IMR-90 (cell line): ENCODE data around the gene HYKK. TPM values are rescaled to one million over a fixed set of nuclear protein-coding genes. Genes with fewer than 3 reads are reported as not detected.

Experiments used
- ATAC-seq: fragments of 200-7000 bp; cut with Tn5 transposase; 2 replicates; pipeline ENCODE4 v1.9.1; 2020; ENCODE audit warnings: low read depth, mild to moderate bottlenecking, moderate library complexity
- BruUV-seq: library from RNA; stranded (reverse); fragments of 400-500 nt; replicated peaks from 2 replicates; lab custom pipeline; 2021; lab: Mats Ljungman, UMichigan
- CTCF ChIA-PET: fragments of 300-600 bp; formaldehyde crosslinking; extraction: SDS; loops from one replicate; lab custom pipeline; 2021; ENCODE audit warnings: antibody characterized with exemption; lab: Yijun Ruan, JAX
- POLR2A ChIA-PET: fragments of 300-600 bp; sonication (Branson Sonifier 250); formaldehyde crosslinking; loops from one replicate; lab custom pipeline; 2022; ENCODE audit warnings: antibody characterized with exemption; ENCODE audit not compliant: unreplicated experiment; lab: Charles Lee
- DNase-seq: peaks from one replicate; pipeline ENCODE4 v3.0.0; 2013
- H2AFZ ChIP-seq: replicated peaks from 2 replicates; pipeline ENCODE3; 2013; ENCODE audit warnings: low read length, mild to moderate bottlenecking; ENCODE audit not compliant: poor library complexity
- H2AK5ac ChIP-seq: 2 replicates; pipeline ENCODE4 v1.6.1; 2013; ENCODE audit warnings: low read depth, low read length, inconsistent platforms
- H2AK9ac ChIP-seq: replicated peaks from 2 replicates; pipeline ENCODE3; 2013; ENCODE audit warnings: mild to moderate bottlenecking, low read depth, low read length, moderate library complexity; ENCODE audit not compliant: poor library complexity
- H2BK120ac ChIP-seq: 2 replicates; pipeline ENCODE4 v1.6.1; 2013; ENCODE audit warnings: low read depth, low read length, inconsistent platforms
- H2BK15ac ChIP-seq: 3 replicates; pipeline ENCODE4 v1.6.1; 2013; ENCODE audit warnings: low read depth, low read length, inconsistent platforms
- H2BK20ac ChIP-seq: 2 replicates; pipeline ENCODE4 v1.6.1; 2013; ENCODE audit warnings: low read depth, mild to moderate bottlenecking, inconsistent platforms, low read length, moderate library complexity
- H2BK5ac ChIP-seq: 2 replicates; pipeline ENCODE4 v1.6.1; 2013; ENCODE audit warnings: mild to moderate bottlenecking, low read depth, low read length, inconsistent platforms; ENCODE audit not compliant: poor library complexity, severe bottlenecking
- H3K14ac ChIP-seq: replicated peaks from 2 replicates; pipeline ENCODE4 v1.6.1; 2013; ENCODE audit warnings: low read depth, low read length, inconsistent platforms
- H3K18ac ChIP-seq: 2 replicates; pipeline ENCODE4 v1.6.1; 2013; ENCODE audit warnings: low read depth, low read length, control low read depth
- H3K23ac ChIP-seq: 2 replicates; pipeline ENCODE4 v1.6.1; 2013; ENCODE audit warnings: low read depth, low read length, inconsistent platforms
- H3K27ac ChIP-seq: 2 replicates; pipeline ENCODE4 v1.5.1; 2013; ENCODE audit warnings: mild to moderate bottlenecking, control low read depth, low read length; ENCODE audit not compliant: insufficient read depth
- H3K27me3 ChIP-seq: 2 replicates; pipeline ENCODE4 v1.6.1; 2013; ENCODE audit warnings: low read length; ENCODE audit not compliant: control insufficient read depth, insufficient read depth
- H3K36me3 ChIP-seq: 2 replicates; pipeline ENCODE4 v1.6.1; 2013; ENCODE audit warnings: low read length, mixed read lengths; ENCODE audit not compliant: control insufficient read depth, insufficient read depth
- H3K4ac ChIP-seq: 2 replicates; pipeline ENCODE4 v1.6.1; 2013; ENCODE audit warnings: low read depth, low read length, inconsistent platforms
- H3K4me1 ChIP-seq: 2 replicates; pipeline ENCODE4 v1.6.1; 2013; ENCODE audit warnings: low read length, mixed read lengths; ENCODE audit not compliant: control insufficient read depth, insufficient read depth
- H3K4me2 ChIP-seq: 2 replicates; pipeline ENCODE4 v1.6.1; 2013; ENCODE audit warnings: low read depth, mild to moderate bottlenecking, control low read depth, low read length, moderate library complexity
- H3K4me3 ChIP-seq: 2 replicates; pipeline ENCODE4 v1.5.1; 2013; ENCODE audit warnings: low read depth, mild to moderate bottlenecking, control low read depth, low read length, moderate library complexity; ENCODE audit not compliant: insufficient read depth
- H3K56ac ChIP-seq: 2 replicates; pipeline ENCODE4 v1.6.1; 2013; ENCODE audit warnings: low read length, inconsistent platforms; ENCODE audit not compliant: insufficient read depth; ENCODE audit errors: extremely low read depth
- H3K79me1 ChIP-seq, 2 experiments: 2 replicates each; pipeline ENCODE4 v1.6.1; 2013; ENCODE audit warnings: low read length in 2 of 2, inconsistent platforms in 1 of 2, low read depth in 1 of 2
- H3K9ac ChIP-seq: 2 replicates; pipeline ENCODE4 v1.6.1; 2013; ENCODE audit warnings: low read depth, low read length, control low read depth
- H3K9me1 ChIP-seq: 2 replicates; pipeline ENCODE4 v1.6.1; 2013; ENCODE audit warnings: low read length, inconsistent platforms; ENCODE audit not compliant: insufficient read depth
- H3K9me3 ChIP-seq: 2 replicates; pipeline ENCODE4 v1.6.1; 2013; ENCODE audit warnings: low read length; ENCODE audit not compliant: control insufficient read depth, insufficient read depth
- H4K20me1 ChIP-seq: 2 replicates; pipeline ENCODE4 v1.6.1; 2013; ENCODE audit warnings: low read length, inconsistent platforms; ENCODE audit not compliant: insufficient read depth
- H4K5ac ChIP-seq: 2 replicates; pipeline ENCODE4 v1.6.1; 2013; ENCODE audit warnings: mild to moderate bottlenecking, low read depth, low read length, control low read depth
- H4K8ac ChIP-seq, 2 experiments: 2 replicates each; pipeline ENCODE4 v1.6.1; 2013; ENCODE audit warnings: low read depth in 2 of 2, low read length in 2 of 2, control low read depth in 1 of 2, inconsistent platforms in 1 of 2
- H4K91ac ChIP-seq: 2 replicates; pipeline ENCODE4 v1.6.1; 2013; ENCODE audit warnings: low read depth, low read length, inconsistent platforms; ENCODE audit not compliant: insufficient read depth
- FOS ChIP-seq: fragments of 150-350 bp; IDR thresholded peaks from 2 replicates; pipeline ENCODE4 v1.6.1; 2016; ENCODE audit warnings: low read depth, low read length
- MAZ ChIP-seq: IDR thresholded peaks from 2 replicates; pipeline ENCODE4 v1.6.1; 2012; ENCODE audit warnings: low read depth, mild to moderate bottlenecking, low read length, improper control_type of control experiment, moderate library complexity, borderline replicate concordance
- WGBS, 2 experiments: methylation state at CpG; one replicate each; pipeline versions ENCODE4 v1.1.5 to v1.1.7; 2013; ENCODE audit warnings: missing lambda C conversion rate in 2 of 2; ENCODE audit not compliant: insufficient read length in 1 of 2; ENCODE audit errors: extremely low coverage in 2 of 2; 5-methylcytosine and 5-hydroxymethylcytosine counted together
- dilution Hi-C: fragments of 300-500 bp; cut with HindIII; formaldehyde crosslinking; loops from one replicate; pipeline ENCODE4 v1.14.3; 2018; ENCODE audit warnings: low sequenced_read_pairs; ENCODE audit not compliant: unreplicated experiment
- in situ Hi-C: fragments of 300-500 bp; cut with MboI; formaldehyde crosslinking; loops from 3 replicates; pipeline ENCODE4 v1.14.3; 2019; ENCODE audit warnings: low sequenced_read_pairs, inconsistent platforms, mixed read lengths
- intact Hi-C: fragments of 100-400 bp; cut with micrococcal nuclease; formaldehyde crosslinking; loops from 2 replicates; pipeline ENCODE4 v1.10.0; 2022
- polyA plus RNA-seq, 3 experiments: library from polyadenylated mRNA; depleted of rRNA; stranded (reverse); fragments of >200 nt; gene quantifications; 2 replicates each; pipeline ENCODE4 v1.2.3, GENCODE V29; 2012; ENCODE audit warnings: low replicate concordance in 1 of 3
- total RNA-seq: library from RNA; depleted of rRNA; stranded (reverse); fragments of >200 nt; gene quantifications from 2 replicates; pipeline ENCODE4 v1.2.3, GENCODE V29; 2012
- TF ChIP-seq, protein P1 (sequence below): conservative IDR thresholded peaks from 2 replicates; pipeline ENCODE4 v1.5.1; 2012; ENCODE audit warnings: mild to moderate bottlenecking, low read depth, low read length, improper control_type of control experiment

Gene HYKK
- total and polyA plus RNA-seq, 2 of the 4 experiments (the other 2 are of a cell fraction): 3.8 to 5.6 TPM

DNA sequence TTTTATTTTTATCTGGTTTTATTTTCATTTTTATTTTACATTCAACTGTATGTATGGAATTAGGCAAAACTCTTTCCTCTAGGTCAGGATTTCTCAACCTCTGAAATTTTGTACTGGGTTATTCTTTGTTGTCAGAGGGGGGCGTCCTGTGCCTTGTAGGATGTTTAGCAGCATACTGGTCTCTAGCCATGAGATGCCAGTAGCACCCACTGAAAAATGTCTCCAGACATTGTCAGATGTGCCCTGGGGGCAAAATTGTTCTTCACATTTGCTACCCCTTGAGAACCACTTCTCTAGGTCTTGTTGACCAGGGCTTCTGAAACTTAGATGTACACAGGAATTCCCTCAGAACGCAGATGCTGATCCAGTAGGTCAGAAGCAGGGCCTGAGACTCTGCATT lies 63.3 kb downstream of the HYKK start:
- H3K4me3 ChIP-seq: no peak overlapping the region
- no peak overlapping the region for H3K9ac ChIP-seq
- peaks cover 5% of the 10 kb centered on the region; the same call in 1 of the 2 replicates for H3K27me3 ChIP-seq
- no peak overlapping the region for H3K4ac ChIP-seq
- no TSS peak for BruUV-seq
- H4K91ac ChIP-seq: no peak overlapping the region
- no peak for ATAC-seq
- no peak overlapping the region for H3K14ac ChIP-seq
- in situ Hi-C loops: no loop called here
- no peak for DNase-seq
- no peaks in the 10 kb centered on the region for H3K9me3 ChIP-seq
- H2BK20ac ChIP-seq: no peak overlapping the region
- WGBS, 2 experiments: no CpG with 5 or more reads among the region's 2 CpGs
- H3K9me1 ChIP-seq: no peaks in the 10 kb centered on the region
- H2BK15ac ChIP-seq: no peak overlapping the region
- H4K20me1 ChIP-seq: no peaks in the 10 kb centered on the region
- H4K8ac ChIP-seq: no peak overlapping the region
- intact Hi-C loops: no loop called here
- no peaks in the 10 kb centered on the region for H3K79me1 ChIP-seq
- H2BK5ac ChIP-seq: no peak overlapping the region
- no peaks in the 10 kb centered on the region for H3K4me1 ChIP-seq
- no peak overlapping the region for H2AK9ac ChIP-seq
- dilution Hi-C loops: no loop called here
- no peak overlapping the region for H3K56ac ChIP-seq
- H3K23ac ChIP-seq: no peak overlapping the region
- no peak overlapping the region for H2AFZ ChIP-seq
- ChIA-PET CTCF (no interaction called here), POLR2A (no interaction called here)
- no peak overlapping the region for H3K18ac ChIP-seq
- H3K36me3 ChIP-seq: no peaks in the 10 kb centered on the region
- no peak overlapping the region for H3K27ac ChIP-seq
- H2BK120ac ChIP-seq: no peak overlapping the region
- no peak overlapping the region for H3K4me2 ChIP-seq
- no peak overlapping the region for H2AK5ac ChIP-seq
- no peak overlapping the region for H4K5ac ChIP-seq
- no peak for TF ChIP-seq FOS
- no peak for TF ChIP-seq MAZ
- TF ChIP-seq, protein P1, sequence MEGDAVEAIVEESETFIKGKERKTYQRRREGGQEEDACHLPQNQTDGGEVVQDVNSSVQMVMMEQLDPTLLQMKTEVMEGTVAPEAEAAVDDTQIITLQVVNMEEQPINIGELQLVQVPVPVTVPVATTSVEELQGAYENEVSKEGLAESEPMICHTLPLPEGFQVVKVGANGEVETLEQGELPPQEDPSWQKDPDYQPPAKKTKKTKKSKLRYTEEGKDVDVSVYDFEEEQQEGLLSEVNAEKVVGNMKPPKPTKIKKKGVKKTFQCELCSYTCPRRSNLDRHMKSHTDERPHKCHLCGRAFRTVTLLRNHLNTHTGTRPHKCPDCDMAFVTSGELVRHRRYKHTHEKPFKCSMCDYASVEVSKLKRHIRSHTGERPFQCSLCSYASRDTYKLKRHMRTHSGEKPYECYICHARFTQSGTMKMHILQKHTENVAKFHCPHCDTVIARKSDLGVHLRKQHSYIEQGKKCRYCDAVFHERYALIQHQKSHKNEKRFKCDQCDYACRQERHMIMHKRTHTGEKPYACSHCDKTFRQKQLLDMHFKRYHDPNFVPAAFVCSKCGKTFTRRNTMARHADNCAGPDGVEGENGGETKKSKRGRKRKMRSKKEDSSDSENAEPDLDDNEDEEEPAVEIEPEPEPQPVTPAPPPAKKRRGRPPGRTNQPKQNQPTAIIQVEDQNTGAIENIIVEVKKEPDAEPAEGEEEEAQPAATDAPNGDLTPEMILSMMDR: no peak
